SU-DHL-6 (cell line): Measurements from ENCODE around the gene KIAA1191.

Source experiments
- EZH2phosphoT487 ChIP-seq: fragments of 200-600 bp; sonication (generic), shearing (Covaris generic); conservative IDR thresholded peaks from 2 replicates; pipeline ENCODE4 v1.6.1; 2018; ENCODE audit warnings: mild to moderate bottlenecking, antibody characterized with exemption, low read length, moderate library complexity, mixed read lengths
- TF ChIP-seq, protein P1 (sequence below): fragments of 200-600 bp; sonication (generic); IDR thresholded peaks from one replicate; pipeline ENCODE4 v1.5.1; 2017; ENCODE audit warnings: antibody characterized with exemption, mild to moderate bottlenecking, low read length, moderate library complexity; ENCODE audit not compliant: insufficient read depth, poor library complexity, severe bottlenecking

DNA sequence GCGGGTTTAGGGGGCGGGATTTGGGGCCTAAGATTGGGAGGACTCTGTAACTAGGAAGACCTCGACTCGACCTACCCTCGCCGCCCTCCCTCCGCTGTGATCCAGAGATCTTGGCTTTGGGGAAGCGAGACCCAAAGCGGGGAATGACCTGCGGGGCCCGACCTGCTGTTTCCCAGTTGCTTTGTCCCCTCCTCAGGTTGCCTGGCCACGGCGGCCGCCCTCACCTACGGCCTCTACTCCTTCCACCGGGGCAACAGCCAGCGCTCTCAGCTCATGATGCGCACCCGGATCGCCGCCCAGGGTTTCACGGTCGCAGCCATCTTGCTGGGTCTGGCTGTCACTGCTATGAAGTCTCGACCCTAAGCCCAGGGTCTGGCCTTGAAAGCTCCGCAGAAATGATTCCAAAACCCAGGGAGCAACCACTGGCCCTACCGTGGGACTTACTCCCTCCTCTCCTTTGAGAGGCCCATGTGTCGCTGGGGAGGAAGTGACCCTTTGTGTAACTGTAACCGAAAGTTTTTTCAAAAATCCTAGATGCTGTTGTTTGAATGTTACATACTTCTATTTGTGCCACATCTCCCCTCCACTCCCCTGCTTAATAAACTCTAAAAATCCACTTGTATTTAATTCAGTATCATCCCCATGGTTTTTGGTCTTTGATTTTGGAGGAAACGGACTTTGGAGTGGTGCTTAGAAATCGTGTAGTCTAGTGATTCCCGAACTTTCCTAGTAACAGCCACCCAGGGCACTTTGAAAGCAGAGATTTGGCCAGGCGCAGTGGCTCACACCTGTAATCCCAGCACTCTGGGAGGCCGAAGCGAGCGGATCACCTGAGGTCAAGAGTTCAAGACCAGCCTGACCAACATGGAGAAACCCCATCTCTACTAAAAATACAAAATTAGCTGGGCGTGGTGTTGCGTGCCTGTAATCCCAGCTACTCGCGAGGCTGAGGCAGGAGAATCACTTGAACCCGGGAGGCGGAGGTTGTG lies 27.9 kb upstream of the KIAA1191 start:
- TF ChIP-seq, protein P1, sequence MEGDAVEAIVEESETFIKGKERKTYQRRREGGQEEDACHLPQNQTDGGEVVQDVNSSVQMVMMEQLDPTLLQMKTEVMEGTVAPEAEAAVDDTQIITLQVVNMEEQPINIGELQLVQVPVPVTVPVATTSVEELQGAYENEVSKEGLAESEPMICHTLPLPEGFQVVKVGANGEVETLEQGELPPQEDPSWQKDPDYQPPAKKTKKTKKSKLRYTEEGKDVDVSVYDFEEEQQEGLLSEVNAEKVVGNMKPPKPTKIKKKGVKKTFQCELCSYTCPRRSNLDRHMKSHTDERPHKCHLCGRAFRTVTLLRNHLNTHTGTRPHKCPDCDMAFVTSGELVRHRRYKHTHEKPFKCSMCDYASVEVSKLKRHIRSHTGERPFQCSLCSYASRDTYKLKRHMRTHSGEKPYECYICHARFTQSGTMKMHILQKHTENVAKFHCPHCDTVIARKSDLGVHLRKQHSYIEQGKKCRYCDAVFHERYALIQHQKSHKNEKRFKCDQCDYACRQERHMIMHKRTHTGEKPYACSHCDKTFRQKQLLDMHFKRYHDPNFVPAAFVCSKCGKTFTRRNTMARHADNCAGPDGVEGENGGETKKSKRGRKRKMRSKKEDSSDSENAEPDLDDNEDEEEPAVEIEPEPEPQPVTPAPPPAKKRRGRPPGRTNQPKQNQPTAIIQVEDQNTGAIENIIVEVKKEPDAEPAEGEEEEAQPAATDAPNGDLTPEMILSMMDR = no peak
- TF ChIP-seq EZH2phosphoT487 = no peak
